Natural killer cell (primary cell): Measurements from ENCODE around the gene RNF224. TPM values are rescaled to one million over a fixed set of nuclear protein-coding genes. Genes with fewer than 3 reads are reported as not detected.

Source experiments
- ATAC-seq, 3 donors: fragments of 150-1000 bp in 2 of 3; fragments of 200-7000 bp in 1 of 3; cut with Tn5 transposase; 1 replicate in 1 of 3; 2 replicates in 2 of 3; pipeline ENCODE4 v1.10.0; 2021; ENCODE audit warnings: mild to moderate bottlenecking in 2 of 3, moderate library complexity in 2 of 3
- DNase-seq, 2 donors: peaks; one replicate each; pipeline versions ENCODE4 v3.0.0 to v3.0.0-alpha.2; 2013 to 2021; ENCODE audit warnings: mixed read lengths in 1 of 2
- H3K27ac ChIP-seq: one replicate; pipeline ENCODE4 v1.5.1; 2013; ENCODE audit warnings: mild to moderate bottlenecking, low read length
- H3K27me3 ChIP-seq: one replicate; pipeline ENCODE4 v1.6.1; 2013; ENCODE audit warnings: low read length; ENCODE audit not compliant: control insufficient read depth, insufficient read depth
- H3K36me3 ChIP-seq: one replicate; pipeline ENCODE4 v1.6.1; 2013; ENCODE audit warnings: low read length; ENCODE audit not compliant: control insufficient read depth, insufficient read depth
- H3K4me1 ChIP-seq: one replicate; pipeline ENCODE4 v1.6.1; 2013; ENCODE audit warnings: low read length; ENCODE audit not compliant: control insufficient read depth, insufficient read depth
- H3K4me3 ChIP-seq: one replicate; pipeline ENCODE4 v1.5.1; 2013; ENCODE audit warnings: low read length
- H3K9me3 ChIP-seq: one replicate; pipeline ENCODE4 v1.6.1; 2013; ENCODE audit warnings: low read length; ENCODE audit not compliant: control insufficient read depth, insufficient read depth
- H3K27ac Mint-ChIP-seq, 2 donors: one replicate each; pipeline ENCODE4 v1.8.0; 2022; ENCODE audit warnings: mild to moderate bottlenecking in 2 of 2, mixed read lengths in 2 of 2, moderate library complexity in 1 of 2
- H3K27me3 Mint-ChIP-seq, 2 donors: one replicate each; pipeline ENCODE4 v1.8.0; 2022; ENCODE audit warnings: low read depth in 2 of 2, mixed read lengths in 2 of 2
- H3K36me3 Mint-ChIP-seq: one replicate; pipeline ENCODE4 v1.8.0; 2022; ENCODE audit warnings: mixed read lengths
- H3K4me1 Mint-ChIP-seq, 2 donors: one replicate each; pipeline ENCODE4 v1.8.0; 2022; ENCODE audit warnings: mixed read lengths in 2 of 2
- H3K4me3 Mint-ChIP-seq: one replicate; pipeline ENCODE4 v1.8.0; 2022; ENCODE audit warnings: mild to moderate bottlenecking, moderate library complexity, mixed read lengths
- H3K9me3 Mint-ChIP-seq, 2 donors: one replicate each; pipeline ENCODE4 v1.8.0; 2022; ENCODE audit warnings: mixed read lengths in 2 of 2
- CTCF ChIP-seq: fragments of 200-600 bp; IDR thresholded peaks from one replicate; pipeline ENCODE4 v1.8.0; 2022; ENCODE audit warnings: antibody characterized with exemption
- WGBS: methylation state at CpG from one replicate; pipeline ENCODE4 v1.1.7; 2013; ENCODE audit warnings: missing lambda C conversion rate; ENCODE audit not compliant: insufficient coverage; 5-methylcytosine and 5-hydroxymethylcytosine counted together
- intact Hi-C: fragments of 100-400 bp; cut with micrococcal nuclease; formaldehyde crosslinking; loops from one replicate; pipeline ENCODE4 v1.14.2; 2022
- total RNA-seq, 4 donors: library from RNA; stranded (reverse); fragments of 120-200 nt in 1 of 4; gene quantifications; one replicate each; pipeline versions ENCODE4 v1.2.3 to v1.2.4, GENCODE V29; 2013 to 2022

The RNF224 gene
- total RNA-seq, 3 donors from 2014 or later (not counting 1 experiment from before 2014, with no cell fraction given) = not detected

- Mint-ChIP-seq H3K27me3 (no peaks in the 10 kb centered on the region), H3K36me3 (no peaks in the 10 kb centered on the region), H3K27ac (no peak overlapping the region), H3K4me1 (peaks cover 3 to 6% of the 10 kb centered on the region in 2 donors), H3K9me3 (no peaks in the 10 kb centered on the region), H3K4me3 (no peak overlapping the region)
- H3K27me3 ChIP-seq = no peaks in the 10 kb centered on the region
- WGBS = 95% methylated on average over 49 of the region's 49 CpGs
- no peak overlapping the region for H3K4me3 ChIP-seq
- H3K36me3 ChIP-seq = no peaks in the 10 kb centered on the region
- intact Hi-C loops = no loop called here
- TF ChIP-seq CTCF = no peak
- ATAC-seq = no peak
- DNase-seq = no peak
- H3K4me1 ChIP-seq = no peaks in the 10 kb centered on the region
- no peak overlapping the region for H3K27ac ChIP-seq
- no peaks in the 10 kb centered on the region for H3K9me3 ChIP-seq
These were observed 13.9 kb upstream of the RNF224 start for GRCh38 chr9:137213160-137214060.

GRCh38 chr9:137214620-137215019 lies 12.7 kb upstream of the RNF224 start:
- H3K9me3 Mint-ChIP-seq = no peaks in the 10 kb centered on the region
- H3K4me3 Mint-ChIP-seq = no peak overlapping the region
- H3K4me1 Mint-ChIP-seq = peaks cover 3 to 6% of the 10 kb centered on the region in 2 donors
- Histone ChIP-seq H3K4me3 (no peak overlapping the region), H3K4me1 (no peaks in the 10 kb centered on the region), H3K27me3 (no peaks in the 10 kb centered on the region), H3K9me3 (no peaks in the 10 kb centered on the region), H3K27ac (no peak overlapping the region), H3K36me3 (no peaks in the 10 kb centered on the region)
- TF ChIP-seq CTCF = no peak
- no peaks in the 10 kb centered on the region for H3K36me3 Mint-ChIP-seq
- intact Hi-C loops = no loop called here
- ATAC-seq = no peak
- DNase-seq = no peak
- no peak overlapping the region for H3K27ac Mint-ChIP-seq
- no peaks in the 10 kb centered on the region for H3K27me3 Mint-ChIP-seq
- WGBS = 96% methylated on average over 19 of the region's 19 CpGs

- H3K27ac ChIP-seq = no peak overlapping the region
- WGBS = 96% methylated on average over 22 of the region's 22 CpGs
- no peaks in the 10 kb centered on the region for H3K9me3 ChIP-seq
- Mint-ChIP-seq H3K27ac (no peak overlapping the region), H3K4me3 (no peak overlapping the region), H3K36me3 (no peaks in the 10 kb centered on the region), H3K9me3 (no peaks in the 10 kb centered on the region), H3K27me3 (no peaks in the 10 kb centered on the region), H3K4me1 (peaks cover 3 to 6% of the 10 kb centered on the region in 2 donors)
- no peaks in the 10 kb centered on the region for H3K36me3 ChIP-seq
- no peak for TF ChIP-seq CTCF
- no peaks in the 10 kb centered on the region for H3K27me3 ChIP-seq
- intact Hi-C loops = no loop called here
- ATAC-seq (no peak), DNase-seq (no peak)
- H3K4me3 ChIP-seq = no peak overlapping the region
- no peaks in the 10 kb centered on the region for H3K4me1 ChIP-seq
These were observed 11.9 kb upstream of the RNF224 start for GRCh38 chr9:137215196-137215986.
